Measurements from ENCODE around the gene ELMO1.

ELMO1 gene

DNA sequence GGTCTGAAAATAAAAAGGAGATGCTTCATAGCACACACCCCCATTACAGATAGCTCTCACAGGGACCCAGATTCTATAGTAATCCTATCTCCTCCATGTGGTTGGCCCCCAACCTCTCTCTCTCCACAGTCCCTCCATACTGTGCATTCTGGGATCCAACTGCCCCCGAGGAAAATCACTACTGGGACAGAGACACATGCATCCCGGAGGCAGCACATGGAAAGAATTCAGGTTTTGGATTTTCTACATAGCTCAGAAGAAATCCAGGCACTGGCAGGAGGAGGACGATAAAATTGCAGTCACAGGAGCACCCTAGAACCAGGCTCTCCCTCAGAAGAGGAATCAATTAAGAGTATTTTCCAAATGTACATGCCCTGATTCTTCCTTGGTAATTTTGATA, 239.5 kb downstream of the ELMO1 start:
- DNase-seq: no peak

DNA sequence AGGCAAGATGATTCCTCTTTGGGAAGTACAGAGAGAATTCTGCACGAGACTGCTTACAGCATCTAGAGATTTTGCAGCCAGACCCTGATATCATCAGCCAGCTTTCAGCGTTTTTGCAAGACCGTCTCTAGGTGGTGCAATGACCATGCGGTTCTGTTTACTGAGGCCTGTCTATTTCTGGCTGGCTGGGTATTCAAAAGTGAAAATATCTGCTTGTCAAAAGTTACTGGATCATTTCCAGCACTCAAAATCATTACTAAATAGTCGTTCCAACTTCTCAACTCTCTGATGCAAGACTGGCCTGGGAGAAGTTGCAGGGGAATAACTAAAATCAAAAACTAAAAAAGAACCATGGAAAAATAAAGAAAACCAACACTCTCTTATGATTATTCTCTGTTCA, 240.1 kb downstream of the ELMO1 start:
- peak; percentile 67 for DNase-seq

DNA sequence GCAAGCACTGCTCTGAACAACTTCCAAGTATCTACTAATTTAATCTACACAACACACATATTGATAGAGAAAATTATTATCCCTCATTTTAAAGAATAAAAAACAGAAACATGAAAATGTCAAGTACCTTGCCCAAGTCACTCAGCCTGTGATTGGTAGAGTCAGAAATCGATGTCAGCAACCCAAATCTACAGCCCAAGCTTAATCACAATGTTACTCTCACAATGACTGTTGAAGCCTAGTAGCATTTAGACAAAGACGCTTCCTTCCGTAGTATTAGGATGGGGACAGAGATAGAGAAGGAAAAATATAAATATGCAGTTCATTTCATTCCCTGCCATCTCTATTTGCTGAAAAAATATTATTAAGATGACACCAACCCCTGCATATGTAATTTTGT, 242.5 kb downstream of the ELMO1 start:
- DNase-seq: no peak

DNA sequence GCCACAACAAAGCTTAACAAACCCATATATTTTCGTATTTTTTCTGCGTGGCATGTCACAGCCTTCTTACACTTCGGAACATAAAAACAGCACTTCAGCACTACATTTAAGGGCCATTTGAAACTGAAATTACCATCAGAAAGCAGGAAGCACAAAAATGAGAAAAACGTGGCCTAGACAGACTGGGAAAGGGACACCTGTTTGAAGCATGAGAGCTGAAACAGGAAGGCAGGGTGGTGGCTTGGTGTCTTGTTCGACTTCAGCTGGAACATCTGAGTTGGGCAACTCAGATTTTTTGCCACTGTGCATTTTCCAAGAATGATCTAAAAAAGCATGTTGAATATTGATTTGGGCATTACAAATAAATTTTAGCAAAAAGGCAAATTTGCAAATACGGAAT, 243.2 kb downstream of the ELMO1 start:
- DNase-seq: no peak

DNA sequence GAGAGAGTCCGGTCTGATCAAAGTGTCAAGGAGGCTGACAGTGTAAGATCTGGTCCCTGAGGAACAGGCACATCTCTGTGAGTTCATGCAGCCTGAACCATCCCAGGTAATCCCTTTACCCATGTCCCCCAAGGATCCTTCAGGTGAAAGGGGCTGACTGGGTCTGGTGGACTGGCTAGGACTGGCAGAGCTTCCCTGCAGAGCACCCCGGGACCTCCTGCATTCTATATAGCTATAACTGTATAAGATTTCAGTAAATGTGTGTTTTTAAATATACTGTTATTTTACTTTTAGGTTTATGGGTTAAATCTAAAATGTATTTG, 246.8 kb downstream of the ELMO1 start:
- no peak for DNase-seq

DNA sequence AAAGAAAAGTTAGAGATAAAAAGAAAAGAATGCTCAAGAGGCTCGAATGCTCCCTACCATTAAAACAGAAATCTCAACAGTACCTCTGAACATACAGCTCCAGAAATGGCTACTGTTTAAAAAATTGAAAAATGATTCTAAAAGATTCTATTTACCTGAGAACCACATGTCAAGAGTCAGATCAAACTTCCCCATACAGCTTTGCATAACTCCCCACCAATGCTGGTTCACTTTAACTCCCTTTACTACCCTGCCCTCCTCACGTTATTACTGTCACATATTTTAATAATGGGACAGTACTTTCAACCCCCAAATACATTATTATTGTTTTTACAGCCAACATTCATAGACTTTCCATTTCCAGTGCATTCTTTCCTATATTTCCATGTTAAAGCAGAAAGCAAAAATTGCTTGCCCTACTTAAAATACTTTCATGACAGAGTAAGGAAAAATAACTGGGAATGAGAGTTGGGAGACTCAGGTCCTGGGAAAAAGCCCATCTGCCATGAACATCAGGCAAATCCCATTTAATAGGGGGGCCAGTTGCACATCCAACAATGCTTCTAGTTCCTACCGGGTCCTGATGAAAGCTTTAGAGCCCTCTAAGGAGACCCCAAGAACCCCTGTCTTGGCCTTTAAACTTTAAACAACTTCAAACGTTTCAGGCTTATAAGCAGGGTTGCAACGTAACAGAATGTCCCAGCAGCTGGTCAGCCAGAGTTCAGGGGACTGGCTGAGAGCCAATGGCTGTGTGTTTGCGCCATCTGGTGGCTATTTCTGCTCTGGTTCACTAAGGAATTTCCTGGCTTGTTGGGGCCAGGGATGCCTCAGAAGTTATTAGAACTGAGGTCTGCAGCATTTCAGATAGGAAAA, 247.4 kb downstream of the ELMO1 start:
- DNase-seq: peak; percentile 77

DNA sequence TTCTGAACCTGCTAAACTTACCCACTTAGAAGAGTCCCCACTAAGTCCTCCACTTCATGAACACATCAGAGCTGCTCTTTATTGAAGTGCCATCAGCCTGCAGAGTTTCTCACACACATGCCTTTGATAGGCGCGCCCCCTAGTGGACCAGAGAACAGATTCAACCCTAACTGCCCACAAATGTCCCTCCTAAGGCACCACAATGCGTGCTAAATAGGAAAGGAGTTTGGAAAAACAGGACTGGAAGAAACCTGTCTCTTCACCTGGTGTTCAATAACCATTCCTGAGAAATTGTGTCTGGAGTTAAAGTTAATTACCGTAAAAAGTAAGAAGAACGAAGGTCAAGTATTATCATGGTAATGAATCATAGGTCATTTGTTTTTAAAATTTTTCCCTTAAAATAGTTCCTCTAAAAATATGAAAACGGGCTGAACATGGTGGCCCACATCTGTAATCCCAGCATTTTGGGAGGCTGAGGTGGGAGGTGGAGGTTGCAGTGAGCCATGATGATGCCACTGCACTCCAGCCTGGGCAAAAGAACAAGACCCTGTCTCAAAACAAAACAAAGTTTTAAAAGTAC, 249.7 kb downstream of the ELMO1 start:
- DNase-seq: peak; percentile 82

DNA sequence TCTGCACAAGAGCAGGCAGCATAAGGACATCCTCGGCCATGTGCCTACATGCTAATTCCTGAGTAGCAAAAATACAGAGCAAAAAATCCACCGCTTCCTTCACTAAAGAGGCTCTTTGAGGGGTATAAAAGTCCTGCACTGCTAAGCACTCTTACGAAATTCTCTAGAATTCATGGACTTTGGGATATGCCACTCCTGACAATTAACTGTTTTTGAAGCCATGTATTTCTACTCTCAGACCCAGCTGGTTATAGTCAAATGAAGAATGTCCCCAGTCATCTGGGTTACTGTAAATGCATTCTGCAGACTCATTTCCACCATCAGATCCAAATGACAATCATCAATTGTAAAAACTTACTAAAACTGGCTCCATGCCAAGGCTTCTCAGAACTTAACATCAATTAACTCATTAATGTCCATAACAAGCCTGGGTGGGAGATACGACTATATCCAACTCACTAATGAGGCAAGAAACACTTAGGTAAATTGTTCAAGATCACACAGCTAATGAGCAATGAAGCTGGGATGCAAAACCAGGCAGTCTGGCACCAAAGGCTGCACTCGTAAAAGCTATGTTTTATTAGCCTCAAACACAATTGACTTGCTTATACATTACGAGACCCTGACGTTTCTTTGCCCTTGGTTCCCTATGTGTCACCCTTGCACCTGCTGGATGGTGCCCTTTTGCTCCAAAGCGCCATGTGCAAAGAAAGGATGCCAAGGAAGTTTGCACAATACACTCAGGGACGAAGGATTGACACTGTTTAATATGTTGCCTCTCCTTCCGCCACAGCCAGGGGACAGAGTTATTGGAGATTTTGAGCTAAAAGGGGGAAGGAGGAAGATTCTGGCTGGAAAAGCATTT, 250.4 kb downstream of the ELMO1 start:
- DNase-seq: peak; percentile 29

DNA sequence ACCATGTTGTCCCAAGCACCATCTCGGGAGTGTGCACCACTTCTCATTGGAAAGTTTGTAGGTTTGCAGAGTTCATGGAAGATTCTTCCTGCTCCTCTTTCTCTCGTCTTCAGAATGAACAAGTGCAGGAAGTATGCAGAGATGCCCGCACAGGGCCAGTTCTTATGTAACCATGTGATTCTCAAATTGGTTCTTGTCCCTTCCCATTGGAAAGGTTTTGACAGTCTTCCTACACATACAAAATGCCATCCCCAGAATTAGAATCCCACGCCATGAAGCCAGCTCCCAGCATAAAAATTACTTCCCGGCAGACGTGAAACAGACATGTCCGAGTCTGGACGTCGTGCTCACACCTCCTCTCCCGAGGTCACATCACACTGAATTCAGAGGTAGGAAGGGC, 251.6 kb downstream of the ELMO1 start:
- no peak for DNase-seq

DNA sequence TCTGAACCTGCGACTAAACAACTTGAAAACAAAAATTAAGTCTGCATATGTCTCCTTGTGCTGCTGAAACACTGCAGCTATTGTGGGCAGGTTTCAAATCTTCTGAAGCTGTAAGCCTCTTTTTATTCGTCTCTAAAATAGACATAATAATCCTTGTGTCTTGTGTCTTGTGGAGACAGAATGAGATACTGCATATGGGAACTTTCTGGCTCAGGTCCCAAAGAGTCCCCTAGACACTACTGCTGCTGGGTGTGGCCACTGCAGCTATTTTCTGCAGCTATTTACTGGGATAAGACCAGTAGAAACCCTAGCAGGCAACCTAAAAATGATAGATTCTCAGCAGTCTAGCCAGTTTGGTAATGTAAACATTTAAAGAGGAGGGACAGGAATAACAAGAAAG, 252.0 kb downstream of the ELMO1 start:
- peak; percentile 59 for DNase-seq

DNA sequence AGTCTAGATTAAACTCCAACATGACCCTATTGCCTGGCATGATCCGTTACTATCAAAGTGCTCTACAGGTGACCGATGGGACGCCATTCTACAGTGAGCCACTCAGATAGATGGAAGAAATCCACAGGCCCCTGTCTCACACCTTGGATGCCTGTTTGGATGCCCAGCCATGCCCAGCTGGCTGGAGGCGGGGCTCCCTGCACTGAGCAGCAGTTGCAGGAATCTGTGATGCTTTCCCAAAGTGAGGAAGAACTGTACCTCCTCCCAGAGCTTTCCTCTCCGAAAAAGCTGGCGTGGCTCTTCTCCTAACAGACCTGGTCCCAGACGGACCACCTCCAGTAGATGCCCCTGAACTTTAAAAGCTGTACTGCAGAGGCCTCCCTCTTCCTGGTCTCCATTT, 253.3 kb downstream of the ELMO1 start:
- DNase-seq: no peak

DNA sequence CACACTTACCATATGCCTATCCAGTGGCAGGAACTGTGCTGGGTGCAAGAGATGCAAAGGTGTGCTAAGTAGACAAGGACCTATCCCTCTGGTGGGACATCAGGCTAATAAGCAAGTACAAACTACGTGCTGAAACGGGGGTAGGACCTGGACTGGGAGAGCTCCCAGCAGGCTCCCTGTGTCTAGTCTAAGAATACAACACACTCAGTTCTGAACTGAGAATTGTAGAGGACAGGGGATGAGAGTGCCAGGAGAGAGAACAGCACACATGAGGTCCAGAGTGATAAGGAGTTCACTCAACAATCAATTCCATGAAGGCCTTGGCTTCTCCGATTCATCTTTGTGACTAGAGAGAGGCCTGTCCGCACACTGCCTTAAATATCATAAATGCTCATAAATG, 253.7 kb downstream of the ELMO1 start:
- no peak for DNase-seq

DNA sequence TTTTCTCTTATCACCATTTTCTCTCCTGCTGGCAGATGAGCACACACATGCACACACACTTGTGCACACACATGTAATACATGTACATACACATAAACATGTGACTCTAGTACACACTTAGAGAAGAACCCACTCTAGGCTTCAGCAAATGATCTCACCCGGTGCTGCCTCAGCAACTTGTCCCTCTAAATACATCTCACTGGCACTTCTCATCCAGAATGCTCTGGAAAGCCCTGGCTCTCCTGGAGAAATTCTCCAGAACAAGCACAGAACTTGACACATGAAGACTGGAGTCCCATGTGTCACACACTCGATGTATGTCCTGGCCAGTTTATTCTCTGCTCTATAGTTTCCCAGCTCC, 254.9 kb downstream of the ELMO1 start:
- no peak for DNase-seq

DNA sequence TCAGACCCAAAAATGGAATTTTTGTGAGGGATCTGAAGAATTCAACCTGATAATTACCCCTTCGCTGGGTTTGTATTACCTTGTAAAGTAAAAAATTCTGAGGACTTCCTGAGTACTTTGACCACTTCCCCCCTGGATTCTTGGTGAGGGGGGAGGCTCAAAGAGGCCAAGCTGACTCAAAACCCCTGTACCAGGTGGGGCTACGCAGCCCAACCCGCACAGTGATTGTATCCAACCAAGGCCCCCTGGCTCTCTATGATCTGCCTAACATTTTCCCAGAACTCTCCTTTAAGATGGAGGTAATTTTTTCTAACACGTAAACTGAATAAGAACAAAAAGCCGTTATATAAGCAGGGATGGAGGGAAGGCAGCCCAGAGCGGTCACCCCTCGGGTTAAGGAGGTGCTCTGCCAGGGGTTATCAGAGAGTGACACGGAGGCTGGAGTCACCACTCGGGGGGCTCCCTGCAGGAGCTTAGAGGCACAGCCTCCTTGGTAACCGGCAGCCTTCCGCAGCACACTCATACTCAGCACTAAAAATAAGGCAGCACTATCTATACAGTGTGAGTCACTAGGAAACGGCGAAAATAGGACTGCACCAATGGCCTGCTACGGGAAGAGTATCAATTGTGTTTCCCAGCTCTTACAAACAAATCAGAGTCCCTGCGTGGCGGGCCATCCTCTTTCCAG, 255.4 kb downstream of the ELMO1 start:
- no peak for DNase-seq

DNA sequence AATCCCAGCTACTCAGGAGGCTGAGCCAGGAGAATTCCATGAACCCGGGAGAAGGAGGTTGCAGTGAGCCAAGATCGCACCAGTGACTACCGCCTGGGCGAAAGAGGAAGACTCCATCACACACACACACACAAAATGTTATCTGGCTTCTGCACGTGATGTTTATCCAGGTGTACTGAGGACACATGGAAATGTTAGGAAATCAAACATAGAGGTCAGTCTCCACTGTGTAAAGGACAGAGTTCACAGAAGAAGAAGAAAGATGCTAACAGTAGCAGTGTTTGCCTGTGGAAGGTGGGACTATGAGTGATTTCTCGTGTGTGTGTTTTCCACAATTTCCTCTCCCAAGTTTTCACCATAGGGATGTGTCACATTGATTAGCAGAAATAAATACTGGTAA, 256.9 kb downstream of the ELMO1 start:
- DNase-seq: no peak

DNA sequence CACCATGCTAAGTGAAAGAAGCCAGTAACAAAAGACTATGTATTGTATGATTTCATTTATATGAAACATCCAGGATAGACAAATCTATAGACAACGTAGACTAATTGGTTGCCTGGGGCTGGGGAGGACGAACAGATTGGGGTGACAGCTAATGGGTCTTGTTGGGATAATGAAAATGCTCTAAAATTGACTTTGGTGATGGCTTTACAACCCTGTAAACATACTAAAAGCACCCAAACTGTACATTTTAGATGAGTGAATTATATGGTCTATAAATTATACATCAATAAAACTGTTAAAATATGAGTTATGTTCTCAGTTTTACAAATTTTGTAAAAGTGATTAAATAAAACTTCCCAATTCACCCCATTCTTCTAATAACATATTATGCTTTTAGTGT, 261.5 kb downstream of the ELMO1 start:
- DNase-seq: no peak

DNA sequence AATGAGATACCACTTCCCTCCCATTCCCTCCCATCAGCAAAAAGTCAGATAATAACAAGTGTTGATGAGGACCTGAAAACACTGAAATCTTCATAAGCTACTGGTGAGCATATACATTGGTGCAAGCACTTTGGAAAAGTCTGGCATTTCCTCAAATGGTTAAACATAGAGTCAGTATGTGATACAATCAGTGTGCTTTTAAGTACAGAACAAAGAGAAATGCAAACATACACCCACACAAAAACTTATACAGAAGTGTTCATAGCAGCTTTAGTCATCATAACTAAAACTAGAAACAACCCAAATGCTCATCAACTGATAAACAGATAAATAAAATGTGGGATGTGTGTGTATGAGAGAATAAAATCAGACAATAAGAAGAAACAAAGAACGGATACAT, 261.9 kb downstream of the ELMO1 start:
- DNase-seq: no peak

DNA sequence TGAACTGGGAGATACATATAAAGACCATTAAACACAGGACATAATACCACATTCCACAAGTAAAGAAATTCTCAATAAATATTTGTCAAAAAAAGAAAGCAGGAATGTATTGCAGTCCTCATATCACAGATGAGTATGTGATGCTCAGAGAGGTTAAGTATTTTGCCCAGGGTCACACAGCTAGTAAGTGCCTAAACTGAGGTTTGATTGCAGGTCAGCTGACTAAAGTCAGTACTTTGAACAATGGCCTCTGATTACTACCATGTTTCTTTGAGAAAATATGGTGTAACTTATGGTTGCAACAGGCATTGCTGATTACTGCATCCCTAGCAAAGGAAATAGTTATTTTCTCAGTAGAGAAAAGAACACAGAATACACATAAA, 267.1 kb downstream of the ELMO1 start:
- no peak for DNase-seq

DNA sequence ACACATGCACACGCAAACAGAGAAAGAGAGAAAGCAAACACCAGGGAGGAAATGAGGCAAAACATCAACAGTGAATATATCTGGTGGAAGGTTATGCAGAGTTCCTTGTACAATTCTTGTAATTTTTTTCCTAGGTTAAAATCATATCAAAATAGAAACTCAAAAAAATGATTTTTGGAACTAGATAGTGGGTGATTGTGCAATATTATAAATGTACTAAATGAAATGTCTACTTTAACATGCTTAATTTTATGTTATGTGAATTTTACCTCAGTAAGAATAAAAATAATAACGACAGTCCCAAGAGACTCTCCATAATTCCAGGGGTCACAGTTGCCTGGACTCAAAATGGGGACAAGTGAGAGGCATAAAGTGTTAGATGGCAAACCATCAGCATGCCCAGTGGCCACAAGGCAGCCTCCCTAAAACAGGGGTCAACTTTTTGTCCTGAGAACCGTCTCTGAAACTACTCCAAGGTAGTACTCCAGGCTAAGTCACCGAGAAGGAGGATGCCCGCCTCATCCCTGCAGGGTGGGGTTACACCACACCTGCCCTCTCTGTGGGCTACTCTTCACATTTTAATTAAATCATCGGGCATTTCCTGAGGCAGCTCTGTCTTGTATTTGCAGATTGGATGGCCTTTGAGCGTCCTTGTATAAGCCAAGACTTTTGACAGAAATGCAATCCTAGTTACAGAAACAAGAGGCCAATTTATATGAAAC, 267.7 kb downstream of the ELMO1 start:
- DNase-seq: no peak

DNA sequence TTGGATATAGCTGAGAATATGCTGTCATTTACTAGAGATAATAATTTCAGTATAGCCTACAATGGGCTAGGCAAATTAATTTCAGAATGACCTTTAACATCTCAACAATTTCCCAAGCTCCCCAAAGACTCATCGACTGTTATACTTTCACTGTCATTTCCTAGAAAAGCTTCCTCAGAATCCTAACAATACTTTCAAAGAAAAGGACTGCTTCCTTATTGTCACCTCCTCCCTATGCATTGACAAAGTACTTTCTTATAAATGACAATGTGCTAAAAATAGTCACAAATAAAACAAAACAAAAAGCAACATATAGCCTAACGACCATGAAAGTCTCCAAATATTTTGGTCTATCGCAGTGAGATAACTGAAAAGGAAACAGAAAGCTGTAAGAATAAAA, 272.6 kb downstream of the ELMO1 start:
- no peak for DNase-seq

DNA sequence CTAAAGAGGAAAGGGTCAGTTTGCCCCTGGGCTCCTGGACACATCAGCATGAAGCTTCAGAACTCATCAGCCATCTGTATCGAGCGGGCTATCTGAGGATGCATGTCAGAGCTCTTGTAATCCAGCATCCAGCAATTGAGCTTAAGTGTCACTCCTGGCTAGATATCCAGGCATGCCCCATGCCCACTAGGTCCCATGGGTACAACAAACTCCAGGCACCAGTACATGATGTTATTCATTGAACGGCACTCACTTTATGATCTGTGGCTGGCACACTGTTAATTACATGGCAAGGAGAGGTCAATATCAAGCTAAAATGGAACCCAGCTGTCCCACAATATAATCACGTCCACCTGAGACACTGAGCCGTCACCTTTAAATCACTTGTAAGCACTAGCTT, 274.2 kb downstream of the ELMO1 start:
- no peak for DNase-seq

DNA sequence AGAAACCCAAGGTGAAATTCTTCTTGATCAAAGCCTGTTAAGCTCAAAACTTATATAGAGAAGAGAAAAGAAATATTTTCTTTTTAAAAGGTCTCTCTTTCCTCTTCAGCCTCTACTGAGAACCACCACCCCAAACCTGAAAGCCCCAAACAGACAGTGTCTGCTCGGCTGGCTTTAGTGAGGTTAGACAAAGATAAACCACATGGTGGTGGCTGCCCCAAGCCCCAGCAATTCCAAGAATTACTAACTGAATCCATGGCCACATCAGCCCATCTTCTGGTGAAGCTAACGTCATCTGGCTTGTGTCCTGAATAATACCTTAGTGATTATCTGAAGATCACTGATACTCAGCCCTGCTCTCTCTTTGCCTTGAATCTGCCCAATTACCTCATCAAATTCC, 275.0 kb downstream of the ELMO1 start:
- peak; percentile 92 for DNase-seq

DNA sequence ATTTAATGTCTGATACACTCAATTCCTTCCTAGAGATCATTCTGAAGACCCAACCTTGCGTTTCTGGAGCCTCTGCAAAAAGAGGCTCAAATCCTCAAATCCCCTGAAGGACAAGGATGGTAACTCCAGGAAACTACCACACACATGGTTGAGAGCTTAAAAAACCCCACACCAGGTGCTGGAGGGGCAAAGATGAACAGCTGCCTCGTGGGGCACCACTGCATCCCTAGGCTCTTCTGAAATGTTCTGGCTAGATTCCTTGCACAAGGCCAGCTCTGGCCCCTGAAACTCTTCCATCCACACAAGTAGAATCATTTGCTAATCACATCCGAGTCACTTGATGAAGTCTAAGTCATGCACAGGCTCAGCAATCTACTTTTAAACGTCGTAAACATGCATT, 286.6 kb downstream of the ELMO1 start:
- no peak for DNase-seq
